Sigmoid colon (tissue), 4 donors: ENCODE measurements around the gene PRKCA.
"Not testable (repeated sequence)": the region's sequence is repeated elsewhere in the genome, so short reads cannot be mapped to it uniquely, and the experiment has no call there.

ENCODE experiments used
- EP300 ChIP-seq, 4 donors: sonication (generic); formaldehyde crosslinking; IDR thresholded peaks; one replicate each; pipeline ENCODE4 v1.6.1; 2017; ENCODE audit warnings: antibody characterized with exemption in 4 of 4
- POLR2A ChIP-seq, 2 donors: fragments of 450-650 bp; IDR thresholded peaks; one replicate each; pipeline ENCODE4 v1.6.1; 2016; ENCODE audit warnings: antibody characterized with exemption in 2 of 2, mild to moderate bottlenecking in 2 of 2, moderate library complexity in 2 of 2
- POLR2AphosphoS5 ChIP-seq, 4 donors: sonication (generic); formaldehyde crosslinking; IDR thresholded peaks; one replicate each; pipeline ENCODE4 v1.6.1; 2017; ENCODE audit warnings: antibody characterized with exemption in 4 of 4
- TF ChIP-seq, protein P1 (sequence below), 4 experiments: fragments of 450-650 bp in 3 of 4; fragments of 200-600 bp in 1 of 4; IDR thresholded peaks; one replicate each; pipeline ENCODE4 v1.5.1; 2016 to 2019; ENCODE audit warnings: antibody characterized with exemption in 4 of 4, mild to moderate bottlenecking in 3 of 4, moderate library complexity in 2 of 4

GRCh38 chr17:66350576-66350975, 48.2 kb downstream of the PRKCA start:
- TF ChIP-seq, protein P1, sequence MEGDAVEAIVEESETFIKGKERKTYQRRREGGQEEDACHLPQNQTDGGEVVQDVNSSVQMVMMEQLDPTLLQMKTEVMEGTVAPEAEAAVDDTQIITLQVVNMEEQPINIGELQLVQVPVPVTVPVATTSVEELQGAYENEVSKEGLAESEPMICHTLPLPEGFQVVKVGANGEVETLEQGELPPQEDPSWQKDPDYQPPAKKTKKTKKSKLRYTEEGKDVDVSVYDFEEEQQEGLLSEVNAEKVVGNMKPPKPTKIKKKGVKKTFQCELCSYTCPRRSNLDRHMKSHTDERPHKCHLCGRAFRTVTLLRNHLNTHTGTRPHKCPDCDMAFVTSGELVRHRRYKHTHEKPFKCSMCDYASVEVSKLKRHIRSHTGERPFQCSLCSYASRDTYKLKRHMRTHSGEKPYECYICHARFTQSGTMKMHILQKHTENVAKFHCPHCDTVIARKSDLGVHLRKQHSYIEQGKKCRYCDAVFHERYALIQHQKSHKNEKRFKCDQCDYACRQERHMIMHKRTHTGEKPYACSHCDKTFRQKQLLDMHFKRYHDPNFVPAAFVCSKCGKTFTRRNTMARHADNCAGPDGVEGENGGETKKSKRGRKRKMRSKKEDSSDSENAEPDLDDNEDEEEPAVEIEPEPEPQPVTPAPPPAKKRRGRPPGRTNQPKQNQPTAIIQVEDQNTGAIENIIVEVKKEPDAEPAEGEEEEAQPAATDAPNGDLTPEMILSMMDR (IDR thresholded peaks at IDR 0.05): not testable (repeated sequence)
- TF ChIP-seq POLR2AphosphoS5, POLR2A, EP300 (IDR thresholded peaks at IDR 0.05): not testable (repeated sequence)
